Suprapubic skin (tissue), 3 donors: Measurements from ENCODE around the gene NCAM2.

Source experiments
- CTCF ChIP-seq, 2 donors: fragments of 200-600 bp in 1 of 2; fragments of 450-650 bp in 1 of 2; sonication (generic) in 1 of 2; IDR thresholded peaks; one replicate each; pipeline ENCODE4 v1.5.1; 2016 to 2019; ENCODE audit warnings: antibody characterized with exemption in 2 of 2, mild to moderate bottlenecking in 1 of 2, moderate library complexity in 1 of 2
- POLR2AphosphoS5 ChIP-seq, 3 donors: sonication (generic); formaldehyde crosslinking; IDR thresholded peaks; one replicate each; pipeline ENCODE4 v1.6.1; 2017; ENCODE audit warnings: antibody characterized with exemption in 3 of 3

GRCh38 chr21:21213297-21213696 is 215.1 kb downstream of the NCAM2 start:
- TF ChIP-seq POLR2AphosphoS5 (IDR thresholded peaks at IDR 0.05) (no peak), CTCF (IDR thresholded peaks at IDR 0.05) (no peak)
